Ishikawa (cell line): Measurements from ENCODE around the gene PLEKHH1.

Source experiments
- CEBPB ChIP-seq: IDR thresholded peaks from 2 replicates; pipeline ENCODE4 v1.6.1; 2012
- RAD21 ChIP-seq: IDR thresholded peaks from 2 replicates; pipeline ENCODE4 v1.6.1; 2012; ENCODE audit warnings: low read depth
- YY1 ChIP-seq: IDR thresholded peaks from 2 replicates; pipeline ENCODE4 v1.6.1; 2012; ENCODE audit warnings: low read depth
- ZBTB7A ChIP-seq: IDR thresholded peaks from 2 replicates; pipeline ENCODE4 v1.6.1; 2012; ENCODE audit warnings: low read depth

DNA sequence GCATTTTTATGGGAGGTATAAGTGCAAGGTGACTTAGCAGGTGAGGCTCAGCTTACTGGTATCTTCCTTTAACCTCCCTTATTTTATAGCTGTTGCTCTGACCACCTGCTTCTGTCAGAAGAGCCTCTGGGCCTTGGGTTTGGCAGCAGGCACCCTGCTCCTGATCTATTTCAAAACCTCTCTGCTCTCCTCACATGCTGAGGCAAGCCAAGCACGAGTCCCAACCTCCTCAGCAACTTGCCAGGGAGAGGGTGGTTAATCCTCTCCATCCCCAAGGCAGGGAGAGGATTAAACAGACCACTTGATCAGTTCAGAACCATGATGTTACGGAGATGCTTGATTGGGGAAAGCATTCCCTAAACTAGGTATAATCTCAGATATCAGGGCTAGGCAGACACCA, 5.4 kb downstream of the PLEKHH1 start:
- TF ChIP-seq YY1, result no peak
- TF ChIP-seq RAD21, result no peak
- TF ChIP-seq CEBPB, result no peak
- no peak for TF ChIP-seq ZBTB7A
